GM18508 (cell line): ENCODE data around the gene MEGF6.

Experiments
- ATAC-seq: cut with Tn5 transposase; IDR thresholded peaks from one replicate; pipeline ENCODE4 v1.9.1; 2021; ENCODE audit warnings: moderate number of reproducible peaks; ENCODE audit not compliant: insufficient read depth, unreplicated experiment

Gene MEGF6

GRCh38 chr1:3544040-3544977, 67.0 kb downstream of the MEGF6 start:
- no peak for ATAC-seq

- ATAC-seq = no peak
Measured at GRCh38 chr1:3543076-3544039, 68.0 kb downstream of the MEGF6 start.

GRCh38 chr1:3542676-3543075, 68.6 kb downstream of the MEGF6 start:
- no peak for ATAC-seq

GRCh38 chr1:3541936-3542335, 69.4 kb downstream of the MEGF6 start:
- ATAC-seq = no peak

- ATAC-seq = no peak
Measured at GRCh38 chr1:3541465-3541864, 69.8 kb downstream of the MEGF6 start.

- ATAC-seq = no peak
Measured at GRCh38 chr1:3540876-3541275, 70.4 kb downstream of the MEGF6 start.

GRCh38 chr1:3539707-3540425, 71.4 kb downstream of the MEGF6 start:
- no peak for ATAC-seq

- no peak for ATAC-seq
Measured at GRCh38 chr1:3537359-3537758, 73.9 kb downstream of the MEGF6 start.

- ATAC-seq = no peak
Measured at GRCh38 chr1:3536420-3537195, 74.7 kb downstream of the MEGF6 start.

- no peak for ATAC-seq
Measured at GRCh38 chr1:3535732-3536131, 75.6 kb downstream of the MEGF6 start.

GRCh38 chr1:3534803-3535637, 76.3 kb downstream of the MEGF6 start:
- no peak for ATAC-seq

GRCh38 chr1:3533067-3534048, 78.0 kb downstream of the MEGF6 start:
- no peak for ATAC-seq

- no peak for ATAC-seq
Measured at GRCh38 chr1:3531928-3532327, 79.4 kb downstream of the MEGF6 start.

- ATAC-seq = no peak
Measured at GRCh38 chr1:3530926-3531818, 80.1 kb downstream of the MEGF6 start.

- no peak for ATAC-seq
Measured at GRCh38 chr1:3530086-3530925, 81.0 kb downstream of the MEGF6 start.
